HG02678 (cell line): Measurements from ENCODE around the gene HES1.
"Not testable (repeated sequence)": the region's sequence is repeated elsewhere in the genome, so short reads cannot be mapped to it uniquely, and the experiment has no call there.

Experiments
- ATAC-seq: cut with Tn5 transposase; IDR thresholded peaks from one replicate; pipeline ENCODE4 v1.9.1; 2021; ENCODE audit warnings: mild to moderate bottlenecking, moderate library complexity; ENCODE audit not compliant: unreplicated experiment

HES1 gene

GRCh38 chr3:194139814-194140391 lies 4.0 kb downstream of the HES1 start:
- ATAC-seq = no peak

GRCh38 chr3:194140520-194141414 lies 4.8 kb downstream of the HES1 start:
- no peak for ATAC-seq

GRCh38 chr3:194141415-194142155 lies 5.6 kb downstream of the HES1 start:
- peak; percentile 46 for ATAC-seq

- ATAC-seq = no peak
Measured at GRCh38 chr3:194142156-194142910, 6.4 kb downstream of the HES1 start.

GRCh38 chr3:194145702-194146101 lies 9.8 kb downstream of the HES1 start:
- ATAC-seq = no peak

GRCh38 chr3:194147679-194148078 lies 11.7 kb downstream of the HES1 start:
- ATAC-seq = no peak

- ATAC-seq = no peak
Measured at GRCh38 chr3:194148383-194148782, 12.4 kb downstream of the HES1 start.

- no peak for ATAC-seq
Measured at GRCh38 chr3:194150252-194150934, 14.4 kb downstream of the HES1 start.

GRCh38 chr3:194150935-194151302 lies 15.0 kb downstream of the HES1 start:
- not testable (repeated sequence) for ATAC-seq

- no peak for ATAC-seq
Measured at GRCh38 chr3:194154346-194154745, 18.4 kb downstream of the HES1 start.

- ATAC-seq = no peak
Measured at GRCh38 chr3:194156095-194156494, 20.1 kb downstream of the HES1 start.

GRCh38 chr3:194158942-194159439 lies 23.0 kb downstream of the HES1 start:
- ATAC-seq = no peak

GRCh38 chr3:194160158-194160557 lies 24.2 kb downstream of the HES1 start:
- no peak for ATAC-seq

- no peak for ATAC-seq
Measured at GRCh38 chr3:194161131-194162045, 25.4 kb downstream of the HES1 start.

GRCh38 chr3:194162070-194162678 lies 26.2 kb downstream of the HES1 start:
- no peak for ATAC-seq

GRCh38 chr3:194162817-194163584 lies 27.1 kb downstream of the HES1 start:
- no peak for ATAC-seq

GRCh38 chr3:194163697-194164096 lies 27.7 kb downstream of the HES1 start:
- no peak for ATAC-seq

- ATAC-seq = no peak
Measured at GRCh38 chr3:194164861-194165260, 28.9 kb downstream of the HES1 start.
